HG03060 (cell line): Measurements from ENCODE around the gene SPRR2A.
"Not testable (repeated sequence)": the region's sequence is repeated elsewhere in the genome, so short reads cannot be mapped to it uniquely, and the experiment has no call there.

Experiments
- ATAC-seq: cut with Tn5 transposase; IDR thresholded peaks from one replicate; pipeline ENCODE4 v1.9.1; 2021; ENCODE audit warnings: low read depth, moderate number of reproducible peaks; ENCODE audit not compliant: unreplicated experiment

Gene SPRR2A

DNA sequence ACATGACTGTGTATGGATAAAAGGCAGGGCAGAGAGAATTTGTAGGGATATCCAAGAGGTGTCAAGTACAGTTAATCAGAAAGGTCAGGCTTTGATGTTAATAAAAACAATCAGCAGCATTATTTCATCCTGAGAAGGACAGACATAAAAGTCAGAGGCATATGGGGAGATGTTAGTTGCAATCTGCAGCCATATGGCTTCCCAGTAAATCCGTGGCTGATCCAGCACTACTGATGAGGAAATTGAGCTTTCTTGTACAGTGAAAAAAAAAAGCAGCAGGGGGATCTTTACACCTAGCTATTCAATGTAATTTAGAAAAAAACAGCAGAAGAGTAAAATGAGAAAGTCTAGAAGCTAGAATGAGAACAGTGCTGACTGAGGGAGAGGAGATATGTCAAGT lies 28.5 kb downstream of the SPRR2A start:
- ATAC-seq: no peak

DNA sequence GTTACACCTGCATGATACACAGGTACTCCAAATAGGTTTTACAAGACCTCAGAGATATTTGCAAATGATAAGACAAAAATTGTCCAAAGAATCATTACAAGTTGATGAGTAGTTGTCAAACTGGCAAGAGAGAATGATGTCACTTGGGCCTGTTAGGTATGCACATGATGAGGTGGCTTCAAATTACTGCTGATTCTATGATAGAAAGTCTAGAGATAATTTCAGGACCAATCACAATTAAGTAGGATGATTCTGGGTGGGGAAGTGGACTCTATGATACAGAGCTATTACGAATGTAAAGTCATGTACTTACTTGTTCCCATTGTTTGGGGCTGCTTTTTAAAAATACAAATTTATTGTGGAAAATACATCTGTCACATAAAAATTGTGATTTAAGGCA lies 31.5 kb downstream of the SPRR2A start:
- no peak for ATAC-seq

DNA sequence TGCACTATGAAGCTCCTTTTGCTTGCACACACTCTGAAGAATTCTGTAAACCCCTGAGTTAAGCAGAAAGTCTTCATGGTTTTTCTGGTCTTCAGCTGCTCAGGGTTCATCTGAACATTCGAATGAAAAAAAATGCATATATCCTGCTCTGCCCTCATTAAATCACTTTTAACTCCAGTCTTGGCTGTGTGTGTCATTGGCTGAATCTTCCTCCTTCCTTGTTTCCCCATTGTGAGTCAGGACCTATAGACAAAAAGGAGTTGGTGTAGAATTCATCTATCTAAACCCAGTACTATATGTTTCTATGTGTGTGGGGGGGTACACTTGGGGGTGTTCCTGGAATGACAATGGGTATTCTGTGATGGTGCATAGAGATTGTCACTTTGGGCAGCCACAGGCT lies 32.9 kb downstream of the SPRR2A start:
- no peak for ATAC-seq

DNA sequence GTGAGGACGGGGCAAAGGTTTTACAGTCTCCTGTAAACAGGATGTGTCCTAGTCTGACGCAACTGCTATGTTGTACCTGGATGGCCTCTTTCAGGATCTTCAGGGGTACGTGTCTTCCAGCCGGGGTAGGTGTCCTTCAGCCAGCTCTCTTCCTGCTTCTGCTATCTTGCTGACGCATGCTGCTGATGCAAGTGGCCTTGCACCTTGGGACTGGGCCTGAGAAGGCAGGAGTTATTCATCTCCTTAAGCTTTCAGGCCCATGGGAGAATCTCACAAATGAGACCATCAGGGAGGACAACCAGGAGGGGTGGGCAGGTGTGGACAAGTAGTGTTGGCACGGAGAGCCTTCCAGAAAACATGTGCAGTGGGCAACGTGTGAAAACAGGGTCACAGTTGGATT lies 34.2 kb downstream of the SPRR2A start:
- no peak for ATAC-seq

DNA sequence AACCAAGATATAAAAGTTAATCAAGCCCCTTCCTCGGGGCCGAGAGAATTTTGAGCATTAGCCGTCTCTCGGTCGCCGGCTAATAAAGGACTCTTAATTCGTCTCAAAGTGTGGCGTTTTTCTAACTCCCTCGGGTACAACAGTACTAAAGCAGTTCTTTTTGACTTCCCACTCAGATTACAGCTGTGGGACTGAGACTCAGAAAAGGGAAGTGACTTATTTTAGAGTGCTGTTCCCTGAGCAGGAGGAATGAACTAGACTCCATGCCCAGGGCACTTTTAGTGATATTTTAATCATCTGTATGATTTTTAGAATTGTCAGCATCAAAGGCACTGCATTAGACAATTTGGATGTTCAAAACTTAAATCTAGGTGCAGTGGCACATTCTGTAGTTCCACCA lies 35.0 kb downstream of the SPRR2A start:
- ATAC-seq: not testable (repeated sequence)

DNA sequence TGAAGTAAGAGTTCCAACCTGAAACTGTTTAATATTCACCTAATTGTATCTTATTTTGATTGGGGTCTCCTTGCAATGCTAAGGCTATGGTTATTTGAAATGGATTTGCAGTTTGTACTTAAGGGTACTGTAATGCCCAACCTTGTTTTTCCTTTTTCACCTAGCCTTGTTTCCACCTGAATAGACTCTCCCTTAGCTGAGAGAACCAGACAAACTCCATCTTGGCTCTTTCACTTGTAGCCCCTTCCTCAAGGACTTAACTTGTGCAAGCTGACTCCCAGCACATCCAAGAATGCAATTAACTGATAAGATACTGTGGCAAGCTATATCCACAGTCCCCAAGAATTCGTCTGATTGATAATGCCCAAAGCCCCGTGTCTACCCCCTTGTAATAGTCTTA lies 35.5 kb downstream of the SPRR2A start:
- not testable (repeated sequence) for ATAC-seq

DNA sequence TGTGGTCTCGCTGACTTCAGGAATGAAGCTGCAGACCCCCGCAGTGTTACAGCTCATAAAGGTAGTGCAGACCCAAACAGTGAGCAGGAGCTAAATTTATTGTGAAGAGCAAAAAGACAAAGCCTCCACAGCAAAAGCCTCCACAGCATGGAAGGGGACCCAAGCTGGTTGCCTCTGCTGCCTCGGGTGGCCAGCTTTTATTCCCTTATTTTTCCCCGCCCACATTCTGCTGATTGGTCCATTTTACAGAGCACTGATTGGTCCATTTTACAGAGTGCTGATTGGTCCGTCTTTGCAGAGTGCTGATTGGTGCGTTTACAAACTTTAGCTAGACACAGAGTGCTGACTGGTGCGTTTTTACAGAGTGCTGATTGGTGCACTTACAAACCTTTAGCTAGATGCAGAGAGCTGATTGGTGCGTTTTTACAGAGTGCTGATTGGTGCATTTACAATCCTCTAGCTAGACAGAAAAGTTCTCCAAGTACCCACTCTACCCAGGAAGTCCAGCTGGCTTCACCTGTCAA lies 46.0 kb downstream of the SPRR2A start:
- not testable (repeated sequence) for ATAC-seq
